Measurements from ENCODE around the gene MAP3K14. TPM values are rescaled to one million over a fixed set of nuclear protein-coding genes. Genes with fewer than 3 reads are reported as not detected.

Gene MAP3K14
- total and polyA plus RNA-seq, 2 of the 4 experiments (the other 2 are of a cell fraction) = 4.1 to 21.7 TPM

GRCh38 chr17:45355087-45355486 lies 38.3 kb upstream of the MAP3K14 start:
- Histone ChIP-seq H3K14ac (replicated peaks; ENCODE audit: low read depth, low read length) (no peak overlapping the region), H2BK120ac (ENCODE audit: low read depth, low read length) (no peak overlapping the region), H2BK5ac (ENCODE audit: low read depth, low read length, poor library complexity, severe bottlenecking) (no peak overlapping the region), H4K20me1 (ENCODE audit: insufficient read depth, low read length) (no peaks in the 10 kb centered on the region), H3K18ac (ENCODE audit: low read depth, low read length) (no peak overlapping the region), H3K79me1 (ENCODE audit: low read depth in 1 of 2, low read length in 2 of 2) (no peaks in the 10 kb centered on the region), H3K9me3 (ENCODE audit: control insufficient read depth, insufficient read depth, low read length) (peaks cover 4% of the 10 kb centered on the region; the same call in 1 of the 2 replicates), H3K27me3 (ENCODE audit: control insufficient read depth, insufficient read depth, low read length) (peaks cover 3% of the 10 kb centered on the region; the same call in 1 of the 2 replicates), H2AFZ (replicated peaks; ENCODE audit: low read length, poor library complexity) (peak overlapping the region; percentile 24), H4K8ac (ENCODE audit: low read depth in 2 of 2, low read length in 2 of 2) (no peak overlapping the region), H2BK20ac (ENCODE audit: low read depth, low read length) (no peak overlapping the region), H3K9ac (ENCODE audit: low read depth, low read length) (no peak overlapping the region), H4K91ac (ENCODE audit: insufficient read depth, low read depth, low read length) (no peak overlapping the region), H3K9me1 (ENCODE audit: insufficient read depth, low read length) (no peaks in the 10 kb centered on the region), H3K27ac (ENCODE audit: insufficient read depth, low read length) (no peak overlapping the region), H4K5ac (ENCODE audit: low read depth, low read length) (no peak overlapping the region), H3K56ac (ENCODE audit: extremely low read depth, insufficient read depth, low read length) (no peak overlapping the region), H2BK15ac (ENCODE audit: low read depth, low read length) (no peak overlapping the region), H2AK9ac (replicated peaks; ENCODE audit: low read depth, low read length, poor library complexity) (no peak overlapping the region), H3K4me1 (ENCODE audit: control insufficient read depth, insufficient read depth, low read length) (no peaks in the 10 kb centered on the region), H3K4ac (ENCODE audit: low read depth, low read length) (no peak overlapping the region; the same call in 1 of the 2 replicates), H3K23ac (ENCODE audit: low read depth, low read length) (no peak overlapping the region), H3K4me2 (ENCODE audit: low read depth, low read length) (no peak overlapping the region), H3K36me3 (ENCODE audit: control insufficient read depth, insufficient read depth, low read length) (no peaks in the 10 kb centered on the region), H2AK5ac (ENCODE audit: low read depth, low read length) (no peak overlapping the region; the same call in 1 of the 2 replicates), H3K4me3 (ENCODE audit: insufficient read depth, low read depth, low read length) (no peak overlapping the region)
- TF ChIP-seq, protein P1, sequence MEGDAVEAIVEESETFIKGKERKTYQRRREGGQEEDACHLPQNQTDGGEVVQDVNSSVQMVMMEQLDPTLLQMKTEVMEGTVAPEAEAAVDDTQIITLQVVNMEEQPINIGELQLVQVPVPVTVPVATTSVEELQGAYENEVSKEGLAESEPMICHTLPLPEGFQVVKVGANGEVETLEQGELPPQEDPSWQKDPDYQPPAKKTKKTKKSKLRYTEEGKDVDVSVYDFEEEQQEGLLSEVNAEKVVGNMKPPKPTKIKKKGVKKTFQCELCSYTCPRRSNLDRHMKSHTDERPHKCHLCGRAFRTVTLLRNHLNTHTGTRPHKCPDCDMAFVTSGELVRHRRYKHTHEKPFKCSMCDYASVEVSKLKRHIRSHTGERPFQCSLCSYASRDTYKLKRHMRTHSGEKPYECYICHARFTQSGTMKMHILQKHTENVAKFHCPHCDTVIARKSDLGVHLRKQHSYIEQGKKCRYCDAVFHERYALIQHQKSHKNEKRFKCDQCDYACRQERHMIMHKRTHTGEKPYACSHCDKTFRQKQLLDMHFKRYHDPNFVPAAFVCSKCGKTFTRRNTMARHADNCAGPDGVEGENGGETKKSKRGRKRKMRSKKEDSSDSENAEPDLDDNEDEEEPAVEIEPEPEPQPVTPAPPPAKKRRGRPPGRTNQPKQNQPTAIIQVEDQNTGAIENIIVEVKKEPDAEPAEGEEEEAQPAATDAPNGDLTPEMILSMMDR (conservative IDR thresholded peaks at IDR 0.05; ENCODE audit: low read depth, low read length) = no peak
- TF ChIP-seq POLR2A (IDR thresholded peaks at IDR 0.05; ENCODE audit: low read depth, low read length) = no peak
- ATAC-seq (ENCODE audit: low read depth) (no peak), DNase-seq (no peak)
- BruUV-seq (replicated peaks) = no TSS peak
- intact Hi-C loops (cut with micrococcal nuclease) = no loop called here
- in situ Hi-C loops (cut with MboI; ENCODE audit: low sequenced_read_pairs) = no loop called here
- CTCF ChIA-PET = no interaction called here
- WGBS, 2 experiments (ENCODE audit: extremely low coverage in 2 of 2, insufficient read length in 1 of 2) = 50% methylated on average over 2 of the region's 2 CpGs; no CpG with 5 or more reads in 1 of the 2 experiments
- POLR2A ChIA-PET (ENCODE audit: unreplicated experiment) = no interaction called here
- dilution Hi-C loops (cut with HindIII; ENCODE audit: low sequenced_read_pairs, unreplicated experiment) = no loop called here
